ENCODE data around the gene RSPH10B. TPM values are rescaled to one million over a fixed set of nuclear protein-coding genes. Genes with fewer than 3 reads are reported as not detected.
"Not testable (repeated sequence)": the region's sequence is repeated elsewhere in the genome, so short reads cannot be mapped to it uniquely, and the experiment has no call there.

RSPH10B gene
- total RNA-seq, result 1.0 and 1.3 TPM in 2 replicates

GRCh38 chr7:5970347-5970911 is at the start of gene RSPH10B:
Gene RSPH10B, minus strand, starts transcription at chr7:5970689. Its CDS starts 3,573 bp downstream, at chr7:5967116.
- DNase-seq, result not testable (repeated sequence)

DNA sequence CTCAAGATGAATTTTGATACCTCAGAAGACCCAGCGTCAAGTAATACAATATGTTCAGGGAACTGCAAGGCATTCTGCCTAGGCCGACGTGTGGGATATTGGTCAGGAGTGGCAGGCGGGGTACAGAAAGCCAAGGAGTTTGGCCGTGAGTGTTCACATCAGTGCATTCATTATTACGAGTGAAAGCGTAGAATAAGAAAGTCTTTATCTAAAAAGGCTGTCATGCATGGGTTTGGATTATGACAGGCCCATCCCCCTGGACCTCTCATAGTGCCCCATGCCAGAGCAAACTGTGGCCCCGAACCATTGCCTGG is 46.1 kb upstream of the RSPH10B start:
- DNase-seq, result no peak

DNA sequence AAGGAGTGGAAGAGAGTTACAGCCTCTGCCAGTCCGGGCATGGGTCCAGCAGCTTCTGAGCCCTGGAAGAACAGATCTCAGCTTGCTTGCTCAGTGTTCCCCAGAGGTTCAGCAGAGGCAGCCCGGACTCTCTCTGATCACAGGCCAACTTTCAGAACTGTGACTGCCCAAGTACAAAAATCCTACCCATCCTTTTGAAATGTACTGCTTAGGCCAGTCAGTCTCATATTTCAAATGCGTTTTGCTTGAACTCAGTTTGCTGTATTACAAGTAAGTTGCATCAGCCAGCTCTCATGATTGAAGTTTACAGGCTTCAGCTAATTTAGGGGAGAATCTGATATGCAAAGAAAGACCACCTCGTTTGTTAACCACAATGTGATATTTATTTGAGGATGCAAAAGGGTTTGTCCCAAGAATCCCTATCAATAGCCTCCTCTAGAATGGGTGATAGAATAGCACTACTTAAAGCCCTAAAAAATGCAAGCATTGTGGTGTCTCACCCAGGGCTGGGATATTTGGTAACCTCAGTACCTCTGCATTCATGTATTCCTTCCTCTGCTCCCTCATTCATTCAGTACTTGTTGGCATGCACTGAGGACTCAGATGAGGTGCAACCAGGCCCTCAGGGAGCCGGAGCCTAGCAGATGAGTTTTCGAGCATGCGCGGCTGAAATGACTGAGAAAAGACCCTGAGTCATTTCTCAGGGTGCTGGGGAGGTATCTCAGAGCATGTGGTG is 45.6 kb upstream of the RSPH10B start:
- DNase-seq, result no peak

- DNase-seq, result no peak
These were observed 42.0 kb upstream of the RSPH10B start for GRCh38 chr7:6012355-6013104.

DNA sequence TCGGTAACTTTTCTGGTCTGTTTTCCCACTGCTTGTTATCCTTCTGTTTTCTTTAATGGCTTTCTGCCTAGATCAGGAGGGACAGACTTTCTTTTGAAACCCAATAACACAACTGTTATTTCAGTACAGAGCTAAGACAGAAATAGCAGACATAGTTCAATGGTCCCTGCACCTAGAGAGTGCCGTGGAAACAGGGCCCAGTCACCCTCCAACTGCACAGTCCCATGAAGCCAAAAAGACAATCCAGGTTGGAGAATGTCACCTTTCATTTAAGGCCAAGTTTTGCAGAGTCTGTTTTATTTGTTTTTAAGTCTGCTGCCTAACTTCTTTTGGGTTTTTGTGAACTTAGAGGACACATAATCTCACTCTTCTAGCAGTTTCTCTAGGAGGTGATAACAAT is 41.1 kb upstream of the RSPH10B start:
- DNase-seq, result no peak

- DNase-seq, result not testable (repeated sequence)
These were observed 39.9 kb upstream of the RSPH10B start for GRCh38 chr7:6010370-6010769.

DNA sequence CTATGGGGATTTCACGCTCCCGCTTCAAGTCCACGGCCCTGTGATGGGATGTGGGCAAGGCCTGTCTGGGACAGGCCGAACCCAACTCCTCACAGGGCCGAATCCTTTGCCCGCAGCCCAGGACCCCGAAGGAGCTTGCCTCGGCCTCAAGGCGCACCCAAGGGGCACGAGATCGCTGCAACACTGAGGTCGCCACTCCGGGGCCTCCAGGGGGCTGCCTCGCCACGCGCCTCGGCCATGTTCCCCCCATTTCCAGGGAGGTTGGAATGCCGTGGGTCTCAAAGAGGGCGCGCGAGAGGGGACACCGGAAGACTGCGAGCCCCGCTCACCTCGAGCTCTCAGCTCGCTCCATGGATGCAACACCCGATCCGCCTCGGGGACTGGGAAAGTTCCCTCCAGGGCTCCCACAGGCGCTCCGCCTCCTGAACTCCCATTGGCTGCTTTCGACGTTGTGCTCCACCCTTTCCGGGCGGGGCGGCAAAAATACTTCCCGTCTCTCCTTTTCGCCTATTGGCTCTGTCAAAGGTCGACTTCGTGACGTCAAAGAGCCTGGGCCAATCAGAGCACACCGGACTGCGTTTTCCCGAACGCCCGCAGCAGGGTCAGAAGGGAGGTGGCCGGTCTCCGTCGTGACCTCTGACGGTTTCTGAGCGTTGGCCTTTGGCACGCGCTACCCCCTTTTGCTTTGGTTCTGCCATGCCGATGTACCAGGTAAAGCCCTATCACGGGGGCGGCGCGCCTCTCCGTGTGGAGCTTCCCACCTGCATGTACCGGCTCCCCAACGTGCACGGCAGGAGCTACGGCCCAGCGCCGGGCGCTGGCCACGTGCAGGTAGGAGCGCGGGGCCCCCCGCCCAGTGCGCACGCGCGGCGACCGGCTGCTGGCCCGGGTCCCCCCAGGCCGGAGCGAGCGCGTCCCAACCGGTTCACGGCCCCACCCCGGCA is 38.5 kb upstream of the RSPH10B start, which contains the start of the genes AIMP2 and PMS2:
TSS of gene AIMP2 (plus strand) at position 605 of the 944 bp plus-strand sequence. CDS start at position 697, 92 bp downstream.
TSS of gene PMS2 (minus strand) at position 382 of the 944 bp plus-strand sequence. CDS start at position 352, 30 bp downstream.
- peak; percentile 99 for DNase-seq

- not testable (repeated sequence) for DNase-seq
These were observed 37.5 kb upstream of the RSPH10B start for GRCh38 chr7:6007835-6008590.

DNA sequence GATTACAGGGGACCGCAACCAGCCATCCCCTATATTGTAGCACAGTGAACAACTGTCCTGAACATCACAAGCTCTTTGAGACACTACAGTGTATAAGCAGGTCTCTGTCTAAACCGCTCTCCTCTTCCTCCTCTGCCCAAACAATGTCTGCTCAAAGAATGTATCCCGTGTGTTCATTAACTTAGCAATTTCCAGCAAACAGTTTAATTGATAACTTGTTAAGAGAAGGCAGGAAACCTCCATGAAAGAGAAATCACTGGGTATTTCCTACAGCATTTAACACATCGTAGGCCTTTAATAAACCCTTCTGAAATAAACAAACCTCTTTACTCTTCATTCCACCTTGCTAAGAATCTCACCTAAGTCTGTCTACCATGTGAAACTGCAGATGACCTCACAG is 36.9 kb upstream of the RSPH10B start:
- DNase-seq, result no peak

DNA sequence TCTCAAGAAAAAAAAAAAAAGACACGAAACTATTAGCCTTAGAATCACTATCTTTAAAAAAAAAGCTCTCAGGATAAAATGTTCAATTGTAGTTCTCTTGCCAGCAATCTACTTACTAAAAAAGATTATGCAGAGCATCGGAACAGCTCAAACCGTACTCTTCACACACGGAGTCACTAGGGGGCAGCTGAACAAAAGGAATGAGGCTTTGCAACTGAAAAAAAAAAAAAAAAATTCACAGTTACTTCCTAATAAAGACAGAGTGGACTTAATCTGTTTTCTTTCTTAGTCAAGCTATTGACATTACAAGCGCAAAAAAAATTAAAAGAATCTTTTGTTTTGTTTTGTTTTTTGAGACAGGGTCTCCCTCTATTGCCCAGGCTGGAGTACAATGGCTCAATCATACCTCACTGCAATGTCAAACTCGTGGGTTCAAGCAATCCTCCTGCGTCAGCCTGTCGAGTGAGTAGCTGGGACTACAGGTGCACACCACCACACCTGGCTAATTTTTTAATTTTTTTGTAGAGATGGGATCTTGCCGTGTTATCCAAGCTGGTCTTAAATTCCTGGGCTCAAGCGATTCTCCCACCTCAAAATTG is 26.8 kb upstream of the RSPH10B start:
- DNase-seq, result peak; percentile 76

GRCh38 chr7:5987061-5987460 is 16.6 kb upstream of the RSPH10B start:
- DNase-seq, result not testable (repeated sequence)

GRCh38 chr7:5979680-5980314 is 9.3 kb upstream of the RSPH10B start:
- not testable (repeated sequence) for DNase-seq

DNA sequence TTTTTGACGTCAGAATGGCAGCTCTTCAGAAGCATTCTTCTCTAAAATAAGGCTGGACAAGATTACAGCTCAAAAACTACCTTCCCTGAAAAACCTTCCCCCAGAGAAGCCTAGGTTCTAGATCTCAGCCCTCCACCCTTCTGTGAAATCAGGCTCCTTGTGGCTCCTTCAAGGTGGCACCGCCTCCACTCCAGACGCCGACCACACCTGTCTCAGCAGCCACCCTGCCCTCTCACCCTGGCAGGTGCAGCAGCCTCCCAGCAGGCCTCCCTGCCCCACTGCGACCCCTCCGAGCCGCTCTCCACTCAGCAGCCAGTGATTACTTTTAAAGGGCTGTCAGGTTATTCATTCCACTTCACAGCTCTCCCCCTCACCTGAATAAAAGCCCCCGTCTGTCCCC is 3.1 kb upstream of the RSPH10B start:
- DNase-seq, result not testable (repeated sequence)

- not testable (repeated sequence) for DNase-seq
These were observed 6.7 kb downstream of the RSPH10B start for GRCh38 chr7:5963810-5964209.

GRCh38 chr7:5963205-5963604 is 7.3 kb downstream of the RSPH10B start:
- not testable (repeated sequence) for DNase-seq

DNA sequence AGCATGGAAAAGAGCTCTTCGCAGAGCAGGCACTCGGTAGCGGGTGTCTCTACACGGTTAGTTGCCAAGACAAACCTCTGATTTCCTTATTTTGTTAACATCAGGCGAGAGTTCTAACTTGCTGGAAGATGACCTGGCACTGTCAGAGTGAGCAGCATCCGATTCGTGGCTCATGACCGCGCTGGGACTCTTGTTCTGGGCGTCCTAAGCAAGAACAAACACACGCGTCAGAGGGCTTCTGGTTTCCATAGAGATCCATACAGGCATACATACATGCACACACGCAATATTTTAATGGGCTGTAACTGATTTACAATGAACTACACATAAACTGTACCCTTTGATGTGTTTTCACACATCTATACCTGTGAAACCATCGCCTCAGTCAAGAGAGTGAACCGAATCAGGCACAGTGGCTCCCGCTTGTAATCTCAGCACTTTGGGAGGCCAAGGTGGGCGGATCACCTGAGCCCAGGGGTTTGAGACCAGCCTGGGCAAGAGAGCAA is 35.5 kb downstream of the RSPH10B start:
- DNase-seq, result not testable (repeated sequence)

DNA sequence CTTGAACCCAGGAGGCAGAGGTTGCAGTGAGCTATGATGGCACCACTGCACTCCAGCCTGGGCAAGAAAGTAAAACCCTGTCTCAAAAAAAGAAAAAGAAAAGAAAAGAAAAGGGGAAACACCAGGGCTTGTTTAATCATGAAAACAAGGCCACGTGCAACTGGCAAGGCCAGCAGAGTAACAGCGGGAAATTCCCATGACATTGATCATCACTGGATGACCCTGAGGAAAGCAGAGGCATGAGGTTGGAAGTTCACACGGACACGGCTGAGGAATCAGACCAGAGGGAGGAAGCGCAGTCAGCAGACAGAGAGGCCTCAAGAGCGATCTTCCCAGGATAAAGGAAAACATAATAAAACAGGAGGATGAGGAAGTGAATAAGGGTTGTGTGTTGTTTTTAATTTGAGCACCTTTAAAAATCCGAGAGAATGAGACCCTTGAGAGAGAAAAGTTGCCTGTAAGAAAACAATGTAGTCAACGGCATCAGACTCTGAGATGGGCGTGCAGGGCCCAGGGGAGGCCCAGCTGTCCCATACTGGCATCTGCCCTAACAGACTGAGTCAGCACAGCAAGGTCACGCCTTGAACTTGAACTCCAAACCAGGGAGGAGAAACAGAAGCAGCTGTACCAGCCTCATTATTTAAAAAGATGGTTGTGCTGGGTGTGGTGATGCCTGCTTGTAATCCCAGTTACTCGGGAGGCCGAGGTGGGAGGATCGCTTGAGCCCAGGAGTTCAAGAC is 38.4 kb downstream of the RSPH10B start:
- peak; percentile 54 for DNase-seq

- DNase-seq, result not testable (repeated sequence)
These were observed 39.2 kb downstream of the RSPH10B start for GRCh38 chr7:5931250-5931649.

DNA sequence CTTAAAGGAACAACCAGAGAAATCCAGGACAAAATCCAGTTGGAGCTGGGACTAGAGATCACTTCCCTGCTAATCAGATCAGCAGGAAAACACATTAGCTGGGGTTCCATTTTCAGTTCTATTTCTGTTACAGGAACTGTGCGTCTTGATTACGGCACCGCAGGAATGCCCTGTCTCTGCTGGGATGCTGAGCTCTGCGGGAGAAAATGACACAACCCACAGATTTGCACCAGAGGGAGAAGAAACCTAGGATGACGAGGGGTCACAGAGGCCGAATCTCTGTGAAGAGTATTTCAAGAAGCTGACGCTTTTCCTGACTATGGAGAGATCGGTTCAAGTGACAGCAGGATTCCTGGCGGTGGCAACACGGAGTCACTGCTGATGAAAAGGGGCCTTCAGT is 40.2 kb downstream of the RSPH10B start:
- DNase-seq, result not testable (repeated sequence)
